NK-92 (cell line): ENCODE measurements around the gene PC.
"Not testable (repeated sequence)": the region's sequence is repeated elsewhere in the genome, so short reads cannot be mapped to it uniquely, and the experiment has no call there.

Source experiments
- DNase-seq: peaks from one replicate; lab custom pipeline; 2025; ENCODE audit not compliant: unreplicated experiment; lab: John Stamatoyannopoulos, UW

Gene PC

DNA sequence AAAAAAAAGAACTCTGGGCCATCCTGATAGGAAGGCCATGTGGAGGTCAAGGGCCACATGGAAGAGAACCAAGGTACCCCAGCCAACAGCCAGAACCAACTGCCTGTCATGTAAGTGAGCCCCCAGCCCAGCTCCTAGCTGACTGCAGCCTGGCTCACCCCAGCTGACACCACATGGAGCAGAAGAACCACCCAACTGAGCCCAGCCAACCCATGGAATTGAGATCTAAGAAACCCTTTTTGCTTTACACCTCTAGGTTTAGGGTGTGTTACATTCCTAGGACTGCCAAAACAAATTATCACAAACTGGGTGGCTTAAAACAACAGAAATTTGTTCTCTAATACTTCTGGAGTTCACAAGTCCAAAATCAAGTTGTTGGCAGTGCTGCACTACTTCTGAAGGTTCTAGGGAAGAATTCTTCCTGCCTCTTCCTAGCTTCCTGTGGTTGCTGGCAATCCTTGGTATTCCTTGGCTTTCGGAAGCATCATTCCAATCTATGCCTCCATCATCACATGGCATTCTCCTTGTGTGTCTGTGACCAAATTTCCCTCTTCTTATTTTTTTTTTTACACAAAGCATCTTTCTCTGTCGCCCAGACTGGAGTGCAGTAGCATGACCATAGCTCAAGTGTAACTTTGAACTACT is 21.3 kb upstream of the PC start:
- no peak for DNase-seq

GRCh38 chr11:66978717-66979116 is 20.5 kb upstream of the PC start:
- no peak for DNase-seq

GRCh38 chr11:66978229-66978628 is 20.0 kb upstream of the PC start:
- no peak for DNase-seq

- DNase-seq = no peak
These were observed 18.7 kb upstream of the PC start for GRCh38 chr11:66976925-66977324.

DNA sequence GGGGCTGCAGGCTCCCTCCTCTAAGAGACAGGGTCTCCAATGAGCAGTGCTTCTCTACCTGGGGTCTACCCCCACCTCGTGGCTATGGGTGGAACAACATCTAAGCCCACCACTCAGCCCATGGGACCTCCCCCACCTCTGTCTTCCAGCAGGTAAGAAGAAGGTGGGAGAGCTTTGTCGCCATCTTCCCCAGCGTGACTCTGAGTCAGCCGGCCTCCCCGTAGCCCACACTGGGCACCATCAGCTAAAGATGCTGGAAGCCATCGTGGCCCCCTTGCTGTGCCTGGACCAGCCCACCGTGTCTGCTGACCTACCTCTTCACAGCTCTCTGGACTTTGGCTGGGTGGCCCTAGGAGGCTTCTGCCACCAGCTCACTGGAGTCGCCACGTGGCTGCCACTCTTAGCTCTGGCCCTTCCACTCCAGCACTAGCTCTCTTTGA is 17.9 kb upstream of the PC start:
- DNase-seq = no peak

DNA sequence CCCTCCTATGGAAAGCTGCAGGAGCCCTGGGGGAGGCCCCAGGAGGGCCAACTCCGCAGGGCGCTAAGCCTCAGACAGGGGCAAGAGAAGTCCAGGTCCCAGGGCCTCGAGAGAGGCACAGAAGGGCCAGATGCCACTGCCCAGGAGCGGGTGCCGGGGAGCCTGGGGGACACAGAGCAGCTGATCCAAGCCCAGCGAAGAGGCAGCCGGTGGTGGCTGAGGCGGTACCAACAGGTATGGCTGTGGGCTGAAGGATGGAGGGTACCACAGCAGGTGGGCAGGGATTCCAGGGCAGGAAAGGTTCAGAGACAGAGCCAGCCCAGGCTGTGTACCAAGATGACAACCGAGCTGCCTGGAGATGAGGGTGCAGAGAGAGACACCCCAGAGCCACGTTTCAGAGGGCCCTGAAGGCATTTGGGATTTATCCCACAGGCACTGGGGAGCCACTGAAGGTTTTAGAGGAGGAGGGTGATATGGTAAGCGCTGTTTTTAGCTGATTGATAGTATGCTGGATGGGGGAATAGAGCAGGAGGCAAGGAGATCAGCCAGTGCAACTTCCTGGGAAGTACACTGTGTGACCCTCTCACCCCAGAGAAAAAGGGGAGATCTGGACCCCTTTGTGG is 17.3 kb upstream of the PC start:
- no peak for DNase-seq

GRCh38 chr11:66974724-66975404 is 16.7 kb upstream of the PC start, which contains the start of gene C11orf86:
Gene C11orf86 (plus strand): TSS chr11:66975304. CDS start chr11:66975363, 59 bp downstream.
- DNase-seq = no peak

- DNase-seq = no peak
These were observed 15.9 kb upstream of the PC start for GRCh38 chr11:66973956-66974580.

DNA sequence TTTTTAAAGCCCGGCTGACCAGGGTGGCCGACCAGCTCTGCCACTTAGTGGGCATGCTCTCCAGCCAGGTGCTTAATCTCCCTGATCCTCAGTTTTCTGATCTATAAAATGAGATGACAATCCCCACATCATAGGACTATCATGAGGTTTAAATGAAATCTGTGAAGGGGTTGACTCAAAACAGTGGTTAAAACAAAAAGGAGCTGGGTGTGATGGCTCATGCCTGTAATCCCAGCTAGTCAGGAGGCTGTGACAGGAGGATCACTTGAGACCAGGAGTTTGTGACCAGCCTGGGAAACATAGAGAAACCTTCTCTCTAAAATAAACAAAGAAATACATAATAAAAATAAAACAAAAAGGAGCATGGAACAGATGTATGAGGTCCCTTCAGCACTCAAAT is 13.3 kb upstream of the PC start:
- DNase-seq = no peak

GRCh38 chr11:66970807-66971442 is 12.7 kb upstream of the PC start:
- DNase-seq = no peak

DNA sequence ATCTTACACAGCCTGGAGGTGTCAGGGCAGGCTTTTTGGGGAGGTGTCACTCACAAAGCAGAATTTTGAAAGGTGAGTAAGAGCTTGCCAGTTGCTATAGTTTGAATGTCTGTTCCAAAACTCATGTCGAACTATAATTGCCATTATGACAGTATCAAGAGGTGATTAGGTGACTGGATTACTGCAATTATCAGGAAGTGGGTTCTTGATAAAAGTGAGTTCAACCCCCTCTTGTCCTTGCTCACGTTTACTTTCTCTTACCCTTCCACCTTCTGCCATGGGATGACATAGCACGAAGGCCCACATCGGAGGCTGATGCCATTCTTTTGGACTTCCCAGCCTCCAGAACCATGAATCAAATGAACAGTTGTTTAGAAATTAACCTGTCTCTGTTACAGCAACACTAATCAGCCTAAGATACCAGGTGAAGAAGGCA is 12.2 kb upstream of the PC start:
- no peak for DNase-seq

GRCh38 chr11:66969584-66970225 is 11.5 kb upstream of the PC start:
- DNase-seq = no peak

DNA sequence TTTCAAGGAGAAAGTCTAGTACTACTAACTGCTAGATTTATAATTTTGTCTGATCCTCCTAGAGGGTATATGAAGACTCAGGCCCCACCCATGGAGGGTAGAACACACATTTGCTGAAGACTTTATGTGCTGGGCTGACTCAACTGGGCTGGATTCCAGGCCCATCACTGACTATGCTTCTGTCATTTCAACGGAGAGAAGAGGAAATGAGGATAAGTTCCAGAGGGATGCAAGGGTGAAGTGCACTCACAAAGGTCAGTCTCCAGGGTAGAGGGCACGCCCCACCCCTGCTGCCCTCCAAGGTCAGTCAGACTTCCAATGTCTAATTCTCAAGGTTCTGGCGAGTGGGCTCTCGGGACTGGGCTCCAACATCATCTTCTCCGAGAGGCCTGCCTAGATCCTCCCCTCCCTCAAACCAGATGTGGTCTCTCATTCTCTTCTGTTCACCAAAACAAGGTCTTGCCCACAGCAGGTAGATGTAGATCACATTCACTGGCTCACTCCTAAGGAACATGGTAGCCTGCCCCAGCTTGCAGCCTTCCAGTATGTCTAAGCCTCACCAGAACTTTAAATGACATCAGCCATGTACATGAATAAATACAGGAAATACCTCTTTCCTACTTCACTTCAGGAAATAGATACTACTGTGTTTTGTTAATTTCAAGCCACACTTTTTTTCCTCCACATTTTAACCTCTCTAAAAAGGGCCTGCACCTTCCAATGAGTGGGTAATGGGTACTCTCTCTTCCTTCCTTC is 9.7 kb upstream of the PC start:
- DNase-seq = no peak

GRCh38 chr11:66966351-66966750 is 8.2 kb upstream of the PC start:
- no peak for DNase-seq

GRCh38 chr11:66964495-66964894 is 6.3 kb upstream of the PC start:
- DNase-seq = no peak

- no peak for DNase-seq
These were observed 4.6 kb upstream of the PC start for GRCh38 chr11:66962801-66963200.

GRCh38 chr11:66962247-66962646 is 4.1 kb upstream of the PC start:
- DNase-seq = no peak

DNA sequence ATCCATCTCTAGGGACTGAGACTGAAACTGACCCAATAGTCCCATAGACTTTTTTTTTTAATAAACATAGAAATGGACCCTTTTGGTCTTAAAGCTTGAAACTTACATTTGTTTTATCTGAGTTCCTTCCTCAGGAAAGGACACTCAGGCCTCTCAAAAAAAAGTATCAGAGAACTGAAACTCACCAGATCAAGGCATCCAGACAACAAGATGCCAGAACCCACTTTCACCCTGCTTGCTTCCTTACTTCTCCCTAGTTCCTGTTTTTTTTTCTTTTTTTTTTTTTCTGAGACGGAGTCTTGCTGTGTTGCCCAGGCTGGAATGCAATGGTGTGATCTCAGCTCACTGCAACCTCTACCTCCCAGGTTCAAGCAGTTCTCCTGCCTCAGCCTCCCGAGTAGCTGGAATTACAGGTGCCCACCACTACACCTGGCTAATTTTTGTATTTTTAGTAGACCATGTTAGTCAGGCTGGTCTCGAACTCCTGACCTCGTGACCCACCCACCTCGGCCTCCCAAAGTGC is 3.6 kb upstream of the PC start:
- not testable (repeated sequence) for DNase-seq

GRCh38 chr11:66958956-66959274 is 732 bp upstream of the PC start:
- no peak for DNase-seq

DNA sequence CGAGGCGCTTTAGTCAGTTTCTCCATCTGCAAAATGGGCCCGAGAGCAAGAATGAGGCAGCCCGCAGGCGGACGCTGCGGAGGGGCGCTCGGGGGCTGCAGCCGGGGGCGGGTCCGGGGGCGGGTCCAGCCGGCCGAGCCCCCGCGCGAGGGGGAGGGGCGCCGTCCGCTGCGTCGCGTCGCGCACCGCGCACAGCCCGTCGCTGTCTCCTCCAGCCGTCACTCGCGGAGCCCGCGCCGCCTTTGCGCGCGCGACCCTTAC is 282 bp downstream of the PC start:
- no peak for DNase-seq
